Measurements from ENCODE around the gene MRPL43.

The MRPL43 gene

DNA sequence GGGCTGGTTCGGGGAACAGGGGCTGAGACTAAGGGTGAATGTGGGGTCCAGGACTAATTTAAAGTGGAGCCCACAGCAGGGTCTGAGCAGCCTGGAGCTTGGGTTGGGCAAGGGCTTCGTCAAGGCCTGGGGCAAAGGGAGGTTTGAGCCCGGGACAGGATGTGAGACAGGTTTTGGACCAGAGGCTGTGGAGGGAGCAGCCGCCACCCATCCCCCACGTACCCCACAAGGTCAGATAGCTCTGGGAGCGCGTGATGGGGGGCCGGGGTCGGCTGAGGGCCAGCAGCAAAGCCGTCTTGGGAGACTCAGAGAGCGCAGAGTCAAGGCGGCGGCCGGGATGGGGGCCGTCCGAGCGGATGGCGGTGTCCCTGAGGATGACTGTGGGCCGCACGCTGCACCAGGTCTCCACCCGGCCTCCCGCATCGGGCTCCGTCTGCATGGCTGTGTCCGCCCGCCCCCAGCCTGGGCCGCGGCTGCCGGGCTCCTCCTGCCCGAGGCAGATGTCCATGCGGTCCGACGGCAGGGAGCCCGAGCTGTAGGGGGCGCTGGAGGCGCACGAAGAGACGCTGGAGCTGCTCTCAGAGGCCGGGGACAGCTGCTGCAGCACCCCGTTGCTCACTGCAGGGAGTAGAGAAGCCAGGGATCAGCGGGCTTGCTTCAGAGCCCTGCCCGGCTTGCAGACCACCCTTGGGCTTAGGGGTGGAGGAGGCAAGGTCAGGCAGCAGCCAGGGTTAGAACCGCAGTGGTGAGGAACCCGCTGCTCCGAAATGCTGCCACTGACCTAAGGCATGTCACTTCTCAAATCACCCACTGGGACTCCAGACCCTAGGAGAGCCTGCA is 31.5 kb upstream of the MRPL43 start:
- peak; percentile 61 to 84 for DNase-seq

- no peak for DNase-seq
These were observed 30.9 kb upstream of the MRPL43 start for GRCh38 chr10:101018118-101018599.

- no peak for DNase-seq
These were observed 29.5 kb upstream of the MRPL43 start for GRCh38 chr10:101016814-101017213.

DNA sequence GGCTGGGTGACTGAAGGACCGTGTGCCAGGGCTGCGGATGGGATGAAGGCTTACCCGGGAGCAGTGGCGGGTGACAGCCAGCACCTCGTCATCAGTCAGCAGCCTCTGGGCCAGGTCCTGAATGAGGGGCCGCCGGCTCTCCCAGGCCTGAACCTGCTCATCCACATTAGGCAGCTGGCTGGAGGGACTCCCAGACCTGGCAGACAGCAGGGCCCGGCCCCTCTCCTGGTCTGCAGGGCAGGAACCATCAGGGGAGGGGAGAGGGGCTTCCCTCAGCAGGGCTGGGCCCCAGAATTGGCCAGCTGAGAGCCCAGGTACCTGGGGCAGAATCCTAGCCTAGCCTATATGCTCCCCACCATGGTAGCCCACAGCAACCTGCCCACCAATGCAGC is 28.3 kb upstream of the MRPL43 start:
- DNase-seq = no peak

- no peak for DNase-seq
These were observed 27.8 kb upstream of the MRPL43 start for GRCh38 chr10:101014966-101015581.

GRCh38 chr10:101014230-101014884 is 27.1 kb upstream of the MRPL43 start:
- DNase-seq = peak; percentile 45 to 56

GRCh38 chr10:101013365-101013825 is 26.1 kb upstream of the MRPL43 start:
- no peak for DNase-seq

GRCh38 chr10:101012525-101013364 is 25.4 kb upstream of the MRPL43 start:
- peak; percentile 87 to 92 for DNase-seq

DNA sequence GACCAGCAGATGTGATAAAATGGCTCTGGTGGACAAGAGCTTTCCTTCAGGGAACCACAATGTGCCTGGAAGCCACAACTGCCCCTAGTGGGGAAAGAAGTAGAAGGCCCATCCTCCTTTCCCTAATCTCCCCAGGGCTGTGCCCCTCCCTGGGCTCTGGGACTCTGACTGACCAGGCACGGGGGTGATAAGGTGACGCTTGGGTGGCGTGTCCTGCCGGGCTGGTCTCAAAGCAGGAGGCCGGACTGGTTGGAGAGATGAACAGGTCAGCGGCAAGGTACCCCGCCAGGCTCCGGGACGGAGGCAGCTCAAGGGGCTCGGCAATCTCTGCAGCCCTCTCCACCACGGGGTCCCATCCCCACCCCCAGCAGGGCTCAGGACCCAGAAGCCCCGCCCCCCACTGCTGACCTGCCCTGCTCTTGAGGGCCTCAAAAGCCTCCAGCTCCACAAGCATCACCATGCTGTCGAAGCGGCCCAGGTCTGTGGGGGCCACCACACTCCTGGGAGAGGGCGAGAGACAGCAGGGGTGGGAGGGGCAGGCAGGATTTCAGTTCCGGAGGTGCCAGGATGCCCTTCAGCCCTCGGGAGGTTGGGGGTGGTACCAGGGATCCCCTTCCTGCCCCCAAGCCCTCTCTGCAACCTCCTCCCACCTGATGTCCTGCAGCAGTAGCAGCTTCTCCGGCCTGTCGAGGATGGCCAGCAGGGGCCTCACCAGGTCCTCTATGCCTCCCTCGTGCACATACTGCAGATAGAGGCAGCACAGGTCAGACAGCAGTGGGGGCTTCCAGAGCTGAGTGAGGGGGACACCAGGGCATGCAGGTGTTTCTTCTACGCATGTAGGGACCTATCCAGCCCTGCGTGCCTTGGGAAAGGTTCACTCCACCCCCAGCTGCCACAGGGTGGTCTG is 24.5 kb upstream of the MRPL43 start:
- no peak for DNase-seq

DNA sequence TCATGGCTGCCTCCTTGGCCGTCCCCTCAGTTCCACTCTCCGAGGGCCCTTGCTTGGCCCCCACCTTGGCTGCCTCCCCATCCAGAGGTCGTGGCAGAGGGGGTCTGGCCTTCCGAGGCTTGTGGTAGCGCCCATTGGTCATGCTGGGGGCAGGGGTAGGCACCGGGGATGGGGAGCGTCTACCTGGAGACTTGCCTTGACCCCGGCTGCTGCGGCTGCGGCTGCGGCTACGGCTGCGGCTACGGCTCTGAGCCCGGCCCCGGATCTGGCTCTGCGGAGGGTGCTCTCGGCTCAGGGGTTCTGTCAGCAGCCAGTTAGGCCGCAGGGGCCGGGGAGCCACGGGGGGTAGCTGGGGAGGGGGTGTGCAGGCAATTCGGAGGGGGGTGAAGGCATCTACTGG is 23.0 kb upstream of the MRPL43 start:
- no peak for DNase-seq

- DNase-seq = no peak
These were observed 21.6 kb upstream of the MRPL43 start for GRCh38 chr10:101008823-101009423.

GRCh38 chr10:101007915-101008822 is 20.9 kb upstream of the MRPL43 start:
- DNase-seq = no peak

DNA sequence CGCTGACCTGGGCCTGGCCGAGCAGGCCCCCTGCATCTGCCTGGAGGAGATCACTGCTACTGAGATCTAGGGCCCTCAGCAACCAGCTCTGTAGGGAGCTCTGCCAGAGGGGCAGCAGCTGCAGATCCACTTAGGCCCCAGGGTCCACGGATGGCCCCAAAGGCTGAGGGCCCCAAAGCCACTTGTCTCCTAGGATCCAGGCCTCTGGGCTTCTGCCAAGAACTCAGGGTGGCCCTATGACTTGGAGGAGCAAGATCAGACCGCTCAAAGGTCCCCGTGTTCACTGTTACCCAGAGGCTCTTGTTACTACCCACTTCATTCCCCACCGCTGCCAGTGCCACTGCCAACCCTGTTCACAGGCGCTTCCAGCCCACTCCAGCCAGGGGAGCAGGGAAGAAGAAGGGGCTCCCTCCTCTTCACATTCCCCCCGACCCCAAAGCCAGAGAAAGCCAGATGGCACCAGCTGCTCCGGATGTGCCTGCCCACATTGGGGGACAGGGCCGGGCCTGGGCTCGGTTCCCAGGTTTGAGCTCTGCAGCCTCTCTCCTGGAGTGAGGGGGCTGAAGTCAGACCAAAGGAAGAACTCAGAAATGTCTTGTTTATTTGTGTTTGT is 19.9 kb upstream of the MRPL43 start:
- DNase-seq = no peak

GRCh38 chr10:101006593-101007098 is 19.3 kb upstream of the MRPL43 start:
- peak; percentile 26 to 73 for DNase-seq

GRCh38 chr10:101005869-101006567 is 18.7 kb upstream of the MRPL43 start:
- no peak for DNase-seq

- no peak for DNase-seq
These were observed 18.1 kb upstream of the MRPL43 start for GRCh38 chr10:101005361-101005760.

DNA sequence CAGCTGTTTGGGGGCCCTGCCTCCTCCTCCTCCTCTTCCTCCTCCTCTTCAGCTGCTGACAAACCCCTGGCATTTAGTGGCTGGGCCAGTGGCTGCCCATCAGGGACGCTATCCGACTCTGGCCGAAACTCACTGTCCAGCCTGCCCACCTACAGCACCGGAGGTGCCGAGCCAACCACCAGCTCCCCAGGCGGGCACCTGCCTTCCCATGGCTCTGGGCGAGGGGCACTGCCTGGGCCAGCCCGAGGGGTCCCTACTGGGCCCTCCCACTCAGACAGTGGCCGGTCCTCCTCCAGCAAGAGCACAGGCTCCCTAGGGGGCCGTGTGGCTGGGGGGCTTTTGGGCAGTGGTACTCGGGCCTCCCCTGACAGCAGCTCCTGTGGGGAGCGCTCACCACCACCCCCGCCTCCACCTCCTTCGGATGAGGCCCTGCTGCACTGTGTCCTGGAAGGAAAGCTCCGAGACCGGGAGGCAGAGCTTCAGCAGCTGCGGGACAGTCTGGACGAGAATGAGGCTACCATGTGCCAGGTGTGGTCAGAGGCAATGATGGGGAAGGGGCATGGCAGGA is 16.4 kb upstream of the MRPL43 start:
- no peak for DNase-seq

- no peak for DNase-seq
These were observed 15.2 kb upstream of the MRPL43 start for GRCh38 chr10:101002456-101002855.

All from SHP77 (cell line).